Kidney epithelial cell (primary cell): ENCODE data around the gene DAPK1. TPM values are rescaled to one million over a fixed set of nuclear protein-coding genes. Genes with fewer than 3 reads are reported as not detected.
"Not testable (repeated sequence)": the region's sequence is repeated elsewhere in the genome, so short reads cannot be mapped to it uniquely, and the experiment has no call there.

Source experiments
- DNase-seq: peaks from one replicate; pipeline ENCODE4 v3.0.0-alpha.2; 2010; ENCODE audit warnings: low read depth
- H3K27me3 ChIP-seq: 2 replicates; pipeline ENCODE4 v1.6.0; 2011; ENCODE audit warnings: low read length; ENCODE audit not compliant: control insufficient read depth, insufficient read depth
- H3K36me3 ChIP-seq: 2 replicates; pipeline ENCODE4 v1.5.1; 2011; ENCODE audit warnings: low read length; ENCODE audit not compliant: control insufficient read depth, insufficient read depth
- H3K4me3 ChIP-seq: 2 replicates; pipeline ENCODE4 v1.5.1; 2011; ENCODE audit warnings: low read depth, mild to moderate bottlenecking, control low read depth, low read length
- CTCF ChIP-seq: IDR thresholded peaks from 2 replicates; pipeline ENCODE4 v1.5.1; 2011; ENCODE audit warnings: mild to moderate bottlenecking, moderate library complexity, low read length, control low read depth, inconsistent platforms; ENCODE audit not compliant: insufficient read depth, poor library complexity, severe bottlenecking
- total RNA-seq: library from RNA; depleted of rRNA; stranded (reverse); fragments of >200 nt; gene quantifications from 2 replicates; pipeline ENCODE4 v1.2.3, GENCODE V29; 2015

DAPK1 gene
- total RNA-seq, 1 donor from 2014 or later = 23.5 TPM

DNA sequence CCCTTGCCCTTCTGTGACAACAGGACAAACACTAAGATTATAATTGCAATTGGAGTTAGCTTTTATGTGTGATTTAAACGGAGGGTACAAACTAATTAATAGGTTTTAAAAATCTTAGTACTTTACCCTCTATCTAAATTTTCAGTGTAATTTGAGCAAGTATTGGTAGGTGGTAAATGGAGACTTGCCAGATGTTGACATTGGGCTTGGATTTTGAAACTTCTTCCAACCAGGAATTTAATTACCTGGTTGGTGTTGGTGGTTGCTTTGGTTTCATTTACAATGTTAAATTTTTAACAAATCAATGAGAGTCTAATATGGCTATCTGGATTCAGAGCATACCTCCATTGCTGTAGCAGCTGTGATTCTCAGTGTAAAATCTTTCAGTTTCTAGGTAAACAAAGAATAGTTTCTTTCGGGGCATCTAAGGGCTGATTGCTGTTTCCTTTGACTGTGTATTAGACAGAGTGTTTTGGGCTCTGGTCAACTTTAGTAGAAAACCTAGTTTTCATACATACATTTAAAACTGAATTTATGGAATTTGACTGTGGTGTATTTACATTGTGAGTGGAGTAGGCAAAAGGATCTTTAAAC, 1.9 kb downstream of the DAPK1 start:
- TF ChIP-seq CTCF = no peak

DNA sequence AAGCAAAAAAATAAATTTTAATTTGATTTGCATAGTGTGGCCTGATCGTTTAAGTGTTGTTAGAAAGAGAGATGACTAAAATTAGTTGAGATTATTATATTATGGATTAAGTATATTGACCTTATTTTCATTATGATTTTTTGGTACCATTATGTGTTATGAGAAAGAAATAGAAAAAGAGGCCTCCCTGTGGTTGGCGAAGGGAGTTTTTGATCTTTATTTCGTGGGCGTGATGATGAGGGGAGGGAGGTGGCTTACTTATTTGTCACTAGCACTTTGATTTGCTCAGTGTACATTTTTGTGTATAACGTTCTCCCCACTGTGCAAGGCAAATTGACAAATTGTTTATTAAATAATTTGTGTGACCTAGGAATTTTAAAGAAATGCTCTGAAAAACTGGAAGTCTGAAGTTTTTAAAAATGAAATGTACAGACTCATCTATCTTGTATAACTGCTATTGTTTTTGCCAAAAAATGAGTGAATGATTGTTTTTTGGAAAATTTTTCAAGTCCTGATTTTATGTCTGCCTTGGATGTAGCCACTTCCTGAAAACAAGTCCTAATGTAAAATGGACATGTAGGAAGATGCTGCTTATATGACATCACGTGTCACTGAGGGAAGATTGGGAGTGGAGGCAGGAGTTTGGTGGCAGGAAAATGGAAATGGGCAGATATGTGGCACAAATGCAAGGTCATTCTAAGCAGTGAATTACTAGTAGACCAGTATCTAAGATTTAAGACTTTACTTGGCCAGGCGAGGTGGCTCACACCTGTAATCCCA, 3.0 kb downstream of the DAPK1 start:
- Histone ChIP-seq H3K27me3 (no peaks in the 10 kb centered on the region), H3K4me3 (no peak overlapping the region), H3K36me3 (no peaks in the 10 kb centered on the region)
- no peak for DNase-seq
- TF ChIP-seq CTCF = peak; percentile 13

More for the DNA sequence above, 1.9 kb downstream of the DAPK1 start:
- no peak for DNase-seq
- no peaks in the 10 kb centered on the region for H3K36me3 ChIP-seq
- peak overlapping the region; percentile 92 for H3K4me3 ChIP-seq
- no peaks in the 10 kb centered on the region for H3K27me3 ChIP-seq

- not testable (repeated sequence) for H3K4me3 ChIP-seq, DNase-seq, H3K27me3 ChIP-seq, H3K36me3 ChIP-seq
Measured at GRCh38 chr9:87501271-87501656, 3.6 kb downstream of the DAPK1 start.

DNA sequence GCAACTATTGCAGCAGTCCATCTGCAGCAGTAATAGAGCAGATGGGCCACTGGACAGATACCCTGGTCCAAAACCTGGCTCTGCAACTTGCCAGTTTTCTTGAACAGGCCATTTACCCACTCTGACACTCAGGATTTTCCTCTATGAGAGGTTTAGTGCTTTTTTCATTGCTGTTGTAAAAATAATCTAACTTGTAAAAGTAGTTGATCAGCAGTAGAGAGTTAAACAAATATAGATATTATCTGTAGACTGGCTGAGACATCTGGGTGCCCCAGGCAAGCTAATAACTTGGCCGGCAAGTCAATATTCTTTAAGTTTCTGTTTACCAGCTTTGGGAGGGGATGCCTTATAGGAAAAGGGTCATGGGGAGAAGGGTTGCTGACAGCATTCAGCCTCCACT, 4.1 kb downstream of the DAPK1 start:
- H3K36me3 ChIP-seq = peaks cover 1% of the 10 kb centered on the region
- no peak for TF ChIP-seq CTCF
- no peak overlapping the region for H3K4me3 ChIP-seq
- no peak for DNase-seq
- H3K27me3 ChIP-seq = no peaks in the 10 kb centered on the region

DNA sequence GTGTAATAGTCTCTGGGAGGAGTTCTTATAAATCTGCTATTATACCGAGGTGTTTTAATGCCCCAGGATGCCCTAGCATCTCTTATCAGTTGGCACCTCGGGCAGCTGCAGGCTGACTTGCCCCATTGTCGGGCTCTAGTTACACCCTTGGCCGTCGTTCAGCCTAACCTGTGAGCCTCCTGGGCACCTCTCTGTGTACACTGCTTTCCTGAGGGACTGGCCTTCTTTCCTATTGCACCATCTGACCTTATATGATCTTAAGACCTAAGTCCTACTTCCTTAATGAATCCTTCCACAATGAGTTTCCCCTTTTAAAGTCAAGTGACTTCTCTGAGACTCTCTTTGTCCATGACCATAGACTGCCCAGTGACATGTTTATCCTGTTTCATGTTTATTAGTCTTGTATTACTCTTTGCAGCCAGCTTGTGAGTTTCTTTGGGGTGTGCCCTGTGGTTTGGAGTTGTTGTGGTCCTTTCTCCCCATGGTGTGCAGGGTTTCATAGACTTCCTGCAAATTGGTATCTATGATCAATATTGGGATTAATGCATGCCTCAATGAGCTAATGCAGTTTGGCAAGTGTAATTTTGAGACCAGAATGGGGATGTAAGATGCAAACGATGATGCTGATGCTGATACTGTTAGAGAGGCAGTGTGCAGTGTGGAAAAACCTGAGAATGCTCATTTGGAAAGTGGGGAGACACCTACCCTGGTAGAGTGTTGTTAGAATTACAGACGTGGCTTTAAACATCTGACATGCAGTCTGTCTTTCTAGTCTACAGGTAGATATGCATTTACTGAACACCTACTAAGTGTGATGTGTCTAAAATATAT, 4.9 kb downstream of the DAPK1 start:
- DNase-seq = no peak

More for the DNA sequence above, 4.9 kb downstream of the DAPK1 start:
- H3K36me3 ChIP-seq = peaks cover 1% of the 10 kb centered on the region
- H3K4me3 ChIP-seq = no peak overlapping the region
- no peaks in the 10 kb centered on the region for H3K27me3 ChIP-seq
- TF ChIP-seq CTCF = no peak
